ENCODE measurements around the gene HS3ST1. TPM values are rescaled to one million over a fixed set of nuclear protein-coding genes. Genes with fewer than 3 reads are reported as not detected.

HS3ST1 gene
- total RNA-seq, 1 experiment from 2014 or later, result not detected

GRCh38 chr4:11438647-11439046, 10.0 kb upstream of the HS3ST1 start:
- ChIA-PET POLR2A (ENCODE audit: low non-redundant PET) (no interaction called here), CTCF (no interaction called here)
- H3K9me3 ChIP-seq (ENCODE audit: low read depth, low read length, poor library complexity, severe bottlenecking), result peaks cover 21% of the 10 kb centered on the region
- intact Hi-C loops (cut with micrococcal nuclease; ENCODE audit: unreplicated experiment), result no loop called here
- no peak overlapping the region for H3K27ac ChIP-seq (ENCODE audit: low read depth, low read length, poor library complexity, severe bottlenecking)
- H3K27me3 ChIP-seq (replicated peaks; ENCODE audit: insufficient read depth, low read depth, low read length, poor library complexity), result no peaks in the 10 kb centered on the region
- H3K36me3 ChIP-seq (ENCODE audit: insufficient read depth, low read length, poor library complexity, severe bottlenecking), result no peaks in the 10 kb centered on the region
- no peaks in the 10 kb centered on the region for H3K4me1 ChIP-seq (ENCODE audit: insufficient read depth, low read length, poor library complexity, severe bottlenecking)
- no peak overlapping the region for H3K4me3 ChIP-seq (ENCODE audit: low read depth, low read length, poor library complexity, severe bottlenecking)
- no peak for DNase-seq (ENCODE audit: low spot score)
- TF ChIP-seq EZH2 (IDR thresholded peaks at IDR 0.05; ENCODE audit: borderline replicate concordance, low read depth, low read length, poor library complexity, severe bottlenecking) (no peak), CTCF (conservative IDR thresholded peaks at IDR 0.05; ENCODE audit: low read depth, low read length) (no peak)
- BruUV-seq (replicated peaks), result no TSS peak

GRCh38 chr4:11436673-11437072, 8.0 kb upstream of the HS3ST1 start:
- Histone ChIP-seq H3K9me3 (ENCODE audit: low read depth, low read length, poor library complexity, severe bottlenecking) (peaks cover 17% of the 10 kb centered on the region), H3K36me3 (ENCODE audit: insufficient read depth, low read length, poor library complexity, severe bottlenecking) (no peaks in the 10 kb centered on the region), H3K27ac (ENCODE audit: low read depth, low read length, poor library complexity, severe bottlenecking) (no peak overlapping the region), H3K4me3 (ENCODE audit: low read depth, low read length, poor library complexity, severe bottlenecking) (no peak overlapping the region), H3K4me1 (ENCODE audit: insufficient read depth, low read length, poor library complexity, severe bottlenecking) (no peaks in the 10 kb centered on the region), H3K27me3 (replicated peaks; ENCODE audit: insufficient read depth, low read depth, low read length, poor library complexity) (no peaks in the 10 kb centered on the region)
- intact Hi-C loops (cut with micrococcal nuclease; ENCODE audit: unreplicated experiment), result no loop called here
- no peak for DNase-seq (ENCODE audit: low spot score)
- no TSS peak for BruUV-seq (replicated peaks)
- POLR2A ChIA-PET (ENCODE audit: low non-redundant PET), result no interaction called here
- CTCF ChIA-PET, result no interaction called here
- no peak for TF ChIP-seq EZH2 (IDR thresholded peaks at IDR 0.05; ENCODE audit: borderline replicate concordance, low read depth, low read length, poor library complexity, severe bottlenecking)
- no peak for TF ChIP-seq CTCF (conservative IDR thresholded peaks at IDR 0.05; ENCODE audit: low read depth, low read length)

GRCh38 chr4:11436084-11436483, 7.4 kb upstream of the HS3ST1 start:
- POLR2A ChIA-PET (ENCODE audit: low non-redundant PET), result no interaction called here

More at GRCh38 chr4:11436084-11436483, 7.4 kb upstream of the HS3ST1 start:
- BruUV-seq (replicated peaks), result no TSS peak
- Histone ChIP-seq H3K4me1 (ENCODE audit: insufficient read depth, low read length, poor library complexity, severe bottlenecking) (no peaks in the 10 kb centered on the region), H3K27me3 (replicated peaks; ENCODE audit: insufficient read depth, low read depth, low read length, poor library complexity) (no peaks in the 10 kb centered on the region), H3K4me3 (ENCODE audit: low read depth, low read length, poor library complexity, severe bottlenecking) (no peak overlapping the region), H3K9me3 (ENCODE audit: low read depth, low read length, poor library complexity, severe bottlenecking) (peaks cover 17% of the 10 kb centered on the region), H3K27ac (ENCODE audit: low read depth, low read length, poor library complexity, severe bottlenecking) (no peak overlapping the region), H3K36me3 (ENCODE audit: insufficient read depth, low read length, poor library complexity, severe bottlenecking) (no peaks in the 10 kb centered on the region)
- CTCF ChIA-PET, result no interaction called here
- intact Hi-C loops (cut with micrococcal nuclease; ENCODE audit: unreplicated experiment), result no loop called here
- no peak for DNase-seq (ENCODE audit: low spot score)
- TF ChIP-seq CTCF (conservative IDR thresholded peaks at IDR 0.05; ENCODE audit: low read depth, low read length), result no peak
- TF ChIP-seq EZH2 (IDR thresholded peaks at IDR 0.05; ENCODE audit: borderline replicate concordance, low read depth, low read length, poor library complexity, severe bottlenecking), result no peak

All from A673 (cell line).